GM18873 (cell line): ENCODE data around the gene TOE1.
"Not testable (repeated sequence)": the region's sequence is repeated elsewhere in the genome, so short reads cannot be mapped to it uniquely, and the experiment has no call there.

ENCODE experiments used
- ATAC-seq: cut with Tn5 transposase; IDR thresholded peaks from one replicate; pipeline ENCODE4 v1.9.1; 2021; ENCODE audit warnings: mild to moderate bottlenecking, moderate library complexity, moderate number of reproducible peaks; ENCODE audit not compliant: unreplicated experiment, low FRiP score

Gene TOE1

DNA sequence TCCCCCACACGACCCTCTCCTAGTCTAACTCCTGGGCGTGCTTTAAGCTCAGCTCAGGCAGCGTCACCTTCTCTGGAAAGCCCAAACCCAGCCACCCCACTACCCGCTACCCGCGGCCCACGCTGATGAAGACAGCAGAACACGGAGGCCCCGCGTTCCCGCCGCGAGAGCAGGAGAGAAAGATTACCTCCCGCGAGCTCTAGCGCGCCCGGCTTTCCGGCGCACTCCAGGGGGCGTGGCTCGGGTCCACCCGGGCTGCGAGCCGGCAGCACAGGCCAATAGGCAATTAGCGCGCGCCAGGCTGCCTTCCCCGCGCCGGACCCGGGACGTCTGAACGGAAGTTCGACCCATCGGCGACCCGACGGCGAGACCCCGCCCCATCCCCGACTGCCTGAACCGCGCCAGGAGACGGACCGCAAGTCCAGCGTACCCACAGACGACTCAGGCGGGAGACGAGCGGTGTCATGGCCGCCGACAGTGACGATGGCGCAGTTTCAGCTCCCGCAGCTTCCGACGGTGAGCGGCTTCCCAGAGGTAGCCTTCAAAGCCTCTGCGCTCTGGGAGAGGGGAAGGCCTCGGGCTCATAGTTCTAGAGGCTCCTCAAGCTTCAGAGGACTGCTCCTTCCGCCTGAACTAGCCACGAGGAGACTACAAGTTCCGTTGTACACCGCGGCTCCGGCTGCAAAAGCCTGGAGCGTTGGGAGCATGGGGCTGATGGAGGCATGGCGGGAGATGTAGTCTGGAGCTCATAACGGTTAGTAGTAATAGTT, at the start of gene TOE1, which contains the start of gene MUTYH:
Gene TOE1 (plus strand): TSS at position 382 of the 770 bp plus-strand sequence. CDS start 83 bp downstream, at position 465.
Gene MUTYH (minus strand): TSS at position 652 of the 770 bp plus-strand sequence. CDS start 5,935 bp downstream, outside the sequence.
- ATAC-seq, result peak; percentile 57

DNA sequence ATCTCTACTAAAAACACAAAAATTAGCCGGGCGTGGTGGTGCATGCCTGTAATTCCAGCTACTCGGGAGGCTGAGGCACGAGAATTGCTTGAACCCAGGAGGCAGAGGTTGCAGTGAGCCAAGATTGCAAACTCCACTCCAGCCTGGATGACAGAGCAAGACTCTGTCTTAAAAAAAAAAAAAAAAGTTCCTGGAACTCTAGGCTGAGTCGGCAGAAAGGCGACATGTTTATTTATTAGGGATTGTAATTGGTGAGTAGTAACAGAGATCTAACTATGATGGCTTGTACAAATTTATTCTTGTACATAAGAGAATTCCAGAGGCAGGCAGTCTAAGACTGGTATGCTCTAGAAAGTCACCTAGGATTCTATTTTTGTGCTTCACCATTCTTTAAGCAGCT, 49.0 kb upstream of the TOE1 start:
- not testable (repeated sequence) for ATAC-seq

DNA sequence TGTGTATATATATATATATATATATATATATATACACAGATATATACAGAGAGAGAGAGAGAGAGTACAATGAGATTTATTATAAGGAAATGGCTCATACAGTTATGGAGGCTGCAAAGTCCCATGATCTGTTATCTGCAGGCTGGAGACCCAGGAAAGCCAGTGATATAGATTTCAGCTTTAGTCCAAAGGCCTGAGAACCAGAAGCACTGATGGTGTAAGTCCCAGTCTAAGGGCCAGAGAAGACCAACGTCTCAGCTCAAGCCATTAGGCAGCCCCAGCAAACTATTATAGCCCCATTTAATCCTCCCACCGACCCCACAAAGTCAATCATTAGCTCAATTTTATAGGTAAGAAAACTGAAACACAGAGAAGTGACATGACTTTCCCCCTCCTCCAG, 48.3 kb upstream of the TOE1 start:
- ATAC-seq, result no peak

DNA sequence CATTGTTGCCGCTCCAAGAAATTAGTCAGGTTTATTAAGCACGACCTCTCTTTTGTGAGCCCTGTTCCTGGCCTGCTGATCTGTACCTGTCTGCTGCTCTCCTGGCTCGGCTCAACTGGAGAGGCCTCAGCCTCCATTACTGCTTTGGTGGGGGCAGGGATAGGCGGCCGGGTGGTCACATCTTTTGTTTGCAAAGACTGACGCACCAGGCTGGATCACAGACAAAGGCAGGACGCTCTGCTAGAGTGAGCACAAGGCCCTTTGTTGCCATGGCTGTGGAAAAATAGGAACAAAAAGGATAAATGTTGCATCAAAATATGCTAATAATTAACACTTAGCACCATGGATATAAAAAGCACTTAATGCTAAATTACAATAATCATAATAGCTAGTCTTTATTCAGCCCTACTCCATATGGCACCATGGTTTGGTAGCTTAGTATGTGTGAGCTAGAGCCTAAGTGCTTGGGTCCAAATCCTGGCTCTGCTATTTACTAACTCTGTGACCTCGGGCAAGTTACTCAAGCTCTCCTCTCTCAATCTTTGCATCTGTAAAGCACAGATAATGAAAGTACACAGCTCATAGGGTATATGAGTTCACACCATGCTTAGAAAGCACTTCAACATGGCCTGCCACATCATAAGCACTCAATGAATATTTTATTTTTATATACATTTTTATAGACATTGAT, 42.2 kb upstream of the TOE1 start:
- no peak for ATAC-seq

DNA sequence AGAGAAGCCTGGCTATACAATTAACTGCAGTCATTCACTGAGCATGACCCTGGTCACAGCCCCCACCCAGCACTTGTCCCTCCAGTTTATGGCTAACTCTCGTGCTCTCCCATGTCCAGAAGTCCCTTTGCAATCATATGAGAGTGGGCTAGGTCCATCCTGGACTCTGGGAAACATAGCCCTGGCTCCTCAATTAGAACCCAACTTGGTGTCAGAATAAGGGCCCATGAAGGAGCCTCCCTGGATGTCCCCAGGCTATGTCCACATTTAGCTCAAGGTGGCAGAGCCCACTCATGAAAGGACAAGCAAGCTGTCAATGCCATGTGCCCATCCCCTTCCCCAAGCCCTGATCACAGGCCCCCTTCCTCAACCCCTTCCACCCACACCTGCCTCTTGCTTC, 40.7 kb upstream of the TOE1 start:
- no peak for ATAC-seq

DNA sequence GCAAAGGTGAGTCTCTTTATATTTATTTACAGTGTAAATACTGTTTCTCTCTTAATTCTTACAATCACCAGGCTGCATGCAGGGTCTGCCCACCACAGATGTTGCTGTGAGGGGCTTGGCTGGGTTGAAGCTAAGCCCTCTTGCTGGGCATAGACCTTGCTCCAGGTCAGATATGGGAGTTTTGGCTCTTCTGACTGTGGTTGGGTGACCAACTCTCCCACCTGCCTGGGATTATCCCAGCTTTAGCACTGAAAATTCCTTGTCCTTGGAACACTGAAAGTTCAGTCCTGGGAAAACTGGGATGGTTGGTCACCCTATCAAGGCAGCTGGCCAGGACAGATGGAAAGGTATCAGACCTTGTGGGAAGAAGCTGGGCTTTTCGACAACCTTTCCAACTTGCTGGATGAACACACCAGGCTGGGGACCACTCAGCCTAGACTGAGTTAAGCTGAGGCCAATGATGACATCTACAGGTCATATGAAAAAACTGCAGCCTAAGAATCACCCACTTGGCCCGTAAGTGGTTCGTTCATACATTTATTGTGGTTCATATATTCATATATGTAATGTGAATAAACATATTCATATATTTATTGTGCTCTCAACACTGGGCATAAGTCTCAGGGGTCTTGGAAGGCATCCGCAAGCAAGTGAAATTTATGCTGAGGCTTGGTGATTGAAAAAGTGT, 39.8 kb upstream of the TOE1 start:
- ATAC-seq, result no peak

DNA sequence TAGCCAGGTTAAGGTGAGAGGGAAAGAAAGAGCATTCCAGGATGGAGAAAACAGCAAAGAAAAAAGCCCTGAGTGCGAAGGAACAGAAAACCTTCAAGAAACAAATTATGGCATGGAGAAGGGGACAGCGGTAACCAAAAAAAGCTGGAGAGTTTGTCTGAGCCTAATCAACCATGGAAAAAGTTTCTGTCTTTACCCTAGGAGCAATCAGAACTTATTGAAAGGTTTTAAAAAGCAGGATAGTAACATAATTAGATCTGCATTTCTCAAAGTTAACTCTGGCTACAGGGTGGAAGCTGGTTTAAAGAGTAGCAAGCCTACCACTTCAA, 39.3 kb upstream of the TOE1 start:
- no peak for ATAC-seq

DNA sequence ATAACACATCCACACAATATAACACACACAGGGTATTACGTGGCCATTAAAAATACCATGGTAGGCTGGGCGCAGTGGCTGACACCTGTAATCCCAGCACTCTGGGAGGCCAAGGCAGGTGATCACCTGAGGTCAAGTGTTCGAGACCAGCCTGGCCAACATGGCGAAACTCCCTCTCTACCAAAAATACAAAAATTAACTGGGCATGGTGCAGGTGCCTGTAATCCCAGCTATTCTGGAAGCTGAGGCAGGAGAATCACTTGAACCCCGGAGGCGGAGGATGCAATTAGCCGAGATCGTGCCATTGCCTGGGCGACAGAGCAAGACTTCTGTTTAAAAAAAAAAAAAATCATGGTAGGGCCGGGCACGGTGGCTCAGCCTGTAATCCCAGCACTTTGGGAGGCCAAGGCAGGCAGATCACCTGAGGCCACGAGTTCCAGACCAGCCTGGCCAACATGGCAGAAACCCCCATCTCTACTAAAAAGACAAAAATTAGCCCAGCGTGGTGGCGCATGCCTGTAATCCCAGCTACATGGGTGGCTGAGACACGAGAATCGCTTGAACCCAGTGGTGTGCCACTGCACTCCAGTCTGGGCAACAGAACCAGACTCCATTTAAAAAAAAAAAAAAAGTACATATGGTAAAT, 37.3 kb upstream of the TOE1 start:
- no peak for ATAC-seq

DNA sequence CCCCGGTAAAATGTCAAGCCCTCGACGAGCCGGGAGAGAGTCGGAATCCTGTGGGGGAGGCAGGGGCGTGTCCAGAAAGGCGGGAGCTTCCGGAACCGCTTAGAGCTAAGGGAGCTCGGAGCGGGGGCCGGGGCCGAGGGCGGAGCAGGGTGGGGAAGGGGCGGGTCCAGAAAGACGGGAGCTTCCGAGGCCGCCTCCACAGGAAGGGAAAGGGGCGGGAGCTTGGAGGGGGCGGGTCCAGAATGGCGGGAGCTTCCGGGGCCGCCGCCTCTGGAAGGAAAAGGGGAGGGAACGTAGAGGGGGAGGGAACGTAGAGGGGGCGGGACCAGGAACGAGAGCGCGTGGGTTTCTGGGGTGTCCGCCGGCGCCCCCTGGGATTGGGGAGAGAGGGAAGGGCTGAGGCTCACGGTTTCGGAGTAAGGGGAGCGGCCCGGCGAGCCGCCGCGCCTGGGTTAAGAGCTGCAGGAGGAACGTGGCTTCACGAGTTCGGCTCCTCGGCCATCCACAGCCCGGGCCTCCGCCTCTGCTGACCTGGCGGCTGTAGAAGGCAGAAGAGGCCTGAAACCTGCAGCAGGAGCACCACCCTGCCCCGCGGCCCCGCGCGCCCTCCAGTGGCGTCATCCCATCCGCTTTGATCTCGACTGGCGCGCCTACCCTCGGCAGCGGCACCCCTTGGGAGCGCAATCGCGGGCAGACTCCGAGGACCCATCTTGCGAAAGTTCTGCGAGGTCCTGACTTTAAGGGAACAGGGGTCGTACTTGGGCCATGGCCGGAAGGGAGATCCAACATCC, 36.3 kb upstream of the TOE1 start:
- peak; percentile 55 for ATAC-seq

DNA sequence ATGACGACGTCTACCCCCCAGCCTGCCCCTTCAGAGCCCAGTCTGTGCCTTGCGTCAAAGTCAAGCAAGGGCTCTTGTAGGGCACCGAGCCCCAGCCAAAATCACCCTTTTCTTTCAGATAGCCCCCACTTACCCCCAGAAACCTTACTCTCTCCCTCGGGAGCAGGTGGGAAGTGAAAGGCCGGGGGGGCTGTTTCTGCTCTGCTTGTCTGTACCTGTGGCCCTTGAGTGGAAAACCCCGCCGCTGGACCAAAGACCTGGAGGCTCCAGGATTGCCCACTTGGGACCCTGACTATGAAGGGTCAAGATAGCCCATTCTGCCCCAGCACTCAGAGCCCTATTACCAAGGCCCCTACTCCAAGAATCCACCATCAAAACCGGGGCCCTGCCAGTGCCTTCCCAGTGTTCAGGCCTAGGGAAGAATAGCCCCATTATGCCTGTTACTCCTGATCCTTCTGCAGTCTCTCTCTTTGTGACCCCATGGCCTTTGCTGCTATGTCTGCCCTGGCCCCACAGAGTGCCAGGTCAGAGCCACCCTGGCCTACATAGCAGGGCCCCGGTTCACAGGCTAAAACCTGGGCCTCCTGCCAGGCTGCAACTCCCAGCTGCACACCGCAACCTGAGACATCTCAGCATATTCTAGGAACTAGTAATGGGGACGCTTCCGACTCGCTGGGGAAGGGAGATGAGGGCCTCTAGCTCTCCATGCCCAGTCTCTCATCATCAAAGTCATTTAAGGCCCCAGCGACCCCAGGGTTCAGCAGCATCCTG, 35.5 kb upstream of the TOE1 start:
- ATAC-seq, result no peak

DNA sequence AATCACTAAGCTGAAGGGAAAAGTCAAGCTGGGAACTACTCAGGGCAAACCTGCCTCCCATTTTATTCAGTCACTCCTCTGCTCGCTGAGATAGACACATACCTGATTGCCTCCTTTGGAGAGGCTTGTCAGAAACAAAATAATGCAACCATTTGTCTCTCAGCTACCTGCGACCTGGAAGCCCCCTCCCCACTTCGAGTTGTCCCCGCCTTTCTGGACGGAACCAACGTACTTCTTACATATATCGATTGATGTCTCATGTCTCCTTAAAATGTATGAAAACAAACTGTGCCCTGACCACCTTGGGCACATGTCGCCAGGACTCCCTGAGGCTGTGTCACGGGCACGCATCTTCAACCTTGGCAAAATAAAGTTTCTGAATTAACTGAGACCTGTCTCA, 34.7 kb upstream of the TOE1 start:
- no peak for ATAC-seq

DNA sequence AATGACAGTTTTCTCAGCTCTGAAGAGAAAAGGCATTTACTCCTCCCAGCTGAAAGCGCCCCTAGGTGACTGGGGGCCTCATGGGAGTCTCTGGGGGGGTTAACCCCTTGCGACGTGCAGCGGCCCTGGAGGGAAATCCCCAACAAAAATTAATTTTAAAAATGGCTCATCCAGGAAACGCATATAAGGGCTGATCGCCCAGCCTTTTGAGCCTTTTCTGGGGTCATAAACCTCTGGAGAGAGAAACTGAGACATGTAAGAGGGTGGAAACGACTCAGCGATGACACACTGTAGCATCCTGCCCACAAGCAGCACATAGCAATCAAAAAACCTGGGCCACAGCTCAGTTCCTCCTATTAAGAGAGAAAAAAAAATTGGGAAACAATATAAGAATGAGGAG, 33.7 kb upstream of the TOE1 start:
- no peak for ATAC-seq

DNA sequence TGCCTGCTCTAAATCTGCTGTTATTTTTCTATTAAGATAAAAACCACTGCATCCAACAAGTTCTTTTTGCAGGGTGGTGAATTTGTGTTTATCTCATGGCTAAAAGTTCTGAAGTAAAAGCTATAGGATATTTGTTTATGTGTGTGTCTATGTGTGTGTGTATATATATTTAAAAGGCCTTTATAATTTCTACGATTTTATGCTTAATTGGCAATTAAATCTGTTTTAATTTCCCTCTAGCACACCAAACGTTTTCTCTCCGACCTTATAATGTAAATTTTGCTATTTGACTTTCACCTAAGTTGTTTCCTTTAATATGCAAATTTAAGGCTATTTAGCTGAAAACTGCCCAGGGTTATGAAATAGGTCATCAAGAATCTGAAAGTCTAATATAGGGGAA, 33.1 kb upstream of the TOE1 start:
- ATAC-seq, result no peak

DNA sequence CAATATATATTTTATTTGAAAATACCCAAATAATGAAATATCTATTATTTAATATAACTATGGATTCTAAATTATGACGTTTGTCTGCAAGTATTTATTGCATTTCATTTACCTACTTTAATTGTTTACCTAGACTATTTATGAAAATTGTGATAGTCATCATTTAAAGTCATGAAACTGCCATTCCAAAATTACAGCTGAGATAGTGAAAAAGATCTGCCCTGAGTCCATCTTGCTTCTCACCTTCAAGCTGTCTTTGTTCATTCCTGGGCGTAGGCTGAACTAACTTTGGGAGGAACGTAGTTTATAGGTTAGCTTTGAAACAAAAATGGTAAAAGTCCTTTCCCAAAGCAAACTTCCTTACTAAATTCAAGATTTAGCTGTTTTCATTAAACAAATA, 25.7 kb upstream of the TOE1 start:
- no peak for ATAC-seq

DNA sequence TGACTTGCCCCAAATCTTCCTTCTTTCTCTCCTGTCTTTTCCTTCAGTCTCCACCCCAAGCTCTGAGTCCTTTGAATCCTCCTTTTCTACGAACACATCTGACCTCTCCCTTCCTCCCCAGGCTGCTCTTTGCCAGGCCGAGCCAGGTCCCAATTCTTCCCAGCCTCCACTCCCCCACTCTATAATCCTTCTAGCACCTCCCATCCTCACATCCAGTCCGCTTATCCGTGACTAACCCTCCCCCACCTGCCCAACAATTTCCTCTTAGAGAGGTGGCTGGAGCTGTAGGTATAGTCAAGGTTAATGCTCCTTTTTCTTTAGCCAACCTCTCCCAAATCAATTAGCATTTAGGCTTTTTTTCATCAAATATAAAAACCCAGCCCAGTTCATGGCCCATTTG, 22.8 kb upstream of the TOE1 start:
- ATAC-seq, result no peak

DNA sequence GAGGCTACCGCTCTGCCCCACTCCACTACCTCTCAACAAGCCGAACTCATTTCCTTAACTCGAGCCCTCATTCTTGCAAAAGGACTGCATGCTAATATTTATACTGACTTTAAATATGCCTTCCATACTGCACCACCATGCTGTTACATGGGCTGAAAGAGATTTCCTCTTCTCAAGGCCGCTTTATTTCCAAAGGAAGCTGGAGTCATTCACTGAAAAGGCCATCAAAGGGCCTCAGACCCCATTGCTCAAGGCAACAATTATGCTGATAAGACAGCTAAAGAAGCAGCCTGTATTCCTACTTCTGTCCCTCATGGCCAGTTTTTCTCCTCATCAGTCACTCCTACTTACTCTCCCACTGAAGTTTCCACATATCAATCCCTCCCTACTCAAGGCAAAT, 20.2 kb upstream of the TOE1 start:
- no peak for ATAC-seq

DNA sequence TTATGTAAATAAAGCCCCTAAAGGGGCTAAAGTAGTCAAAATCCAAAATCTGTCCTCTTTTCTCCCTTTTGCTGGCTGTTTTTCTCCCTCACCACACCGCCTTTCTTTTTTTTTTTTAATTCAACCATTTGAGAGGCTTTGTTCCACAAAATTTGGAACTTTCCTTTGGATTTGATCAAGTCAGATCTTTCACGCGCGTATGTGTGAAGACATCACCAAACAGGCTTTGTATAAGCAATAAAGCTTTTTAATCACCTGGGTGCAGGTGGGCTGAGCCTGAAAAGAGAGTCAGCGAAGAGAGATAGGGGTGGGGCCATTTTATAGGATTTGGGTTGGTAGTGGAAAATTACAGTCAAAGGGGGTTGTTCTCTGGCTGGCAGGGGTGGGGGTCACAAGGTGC, 18.5 kb upstream of the TOE1 start:
- no peak for ATAC-seq

DNA sequence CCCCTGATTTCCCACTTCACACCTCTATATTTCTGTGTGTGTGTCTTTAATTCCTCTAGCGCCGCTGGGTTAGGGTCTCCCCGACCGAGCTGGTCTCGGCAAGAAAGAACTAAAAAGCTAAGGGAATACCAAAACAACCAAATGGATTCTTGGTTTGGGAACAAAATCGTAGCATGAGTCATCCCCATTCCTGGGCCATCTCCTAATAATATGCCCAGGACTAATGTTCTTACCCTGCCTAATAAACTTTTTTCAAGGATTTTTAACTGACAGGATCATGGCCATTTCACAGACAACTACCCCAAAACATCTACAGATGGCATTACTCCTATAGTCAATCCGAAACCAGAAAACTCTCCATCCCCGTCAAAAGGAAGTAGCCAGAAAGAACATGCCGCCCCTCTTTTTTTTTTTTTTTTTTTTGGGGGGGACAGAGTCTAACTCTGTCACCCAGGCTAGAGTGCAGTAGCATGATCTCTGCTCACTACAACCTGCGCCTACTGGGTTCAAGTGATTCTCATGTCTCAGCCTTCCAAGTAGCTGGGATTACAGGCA, 17.4 kb upstream of the TOE1 start:
- no peak for ATAC-seq

DNA sequence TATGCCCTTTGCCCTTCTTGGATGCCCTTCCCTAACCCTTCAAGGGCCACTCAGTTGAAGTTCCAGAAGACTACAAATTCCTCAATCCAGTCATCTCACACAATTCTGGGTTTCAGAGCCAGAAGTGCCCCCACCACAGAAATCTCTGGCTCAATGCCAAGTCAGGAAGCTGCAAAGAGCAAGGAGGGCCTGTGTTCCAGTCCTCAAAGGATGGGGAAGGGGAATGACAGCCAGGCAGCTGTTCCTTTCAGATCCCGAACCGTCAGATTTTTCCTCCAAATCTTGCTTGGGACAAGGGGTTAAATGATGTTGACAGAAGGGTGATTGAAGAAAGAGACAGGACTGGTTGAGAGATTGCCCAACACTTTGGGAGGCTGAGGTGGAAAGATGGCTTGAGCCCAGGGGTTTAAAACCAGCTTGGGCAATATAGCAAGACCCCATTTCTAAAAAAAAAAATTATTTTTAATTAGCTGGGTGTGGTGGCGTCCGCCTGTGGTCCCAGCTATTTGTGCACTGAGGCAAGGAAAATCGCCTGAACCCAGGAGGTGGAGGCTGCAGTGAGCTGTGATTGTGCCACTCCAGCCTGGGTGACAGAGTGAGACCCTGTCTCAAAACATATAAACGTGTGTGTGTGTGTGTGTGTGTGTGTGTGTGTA, 14.0 kb upstream of the TOE1 start:
- ATAC-seq, result no peak
